Activated CD8-positive, alpha-beta memory T cell treated with anti-CD3 and anti-CD28 coated beads, Interleukin-2, amount 50 U/mL, for 24 hours (primary cell): ENCODE results near the gene RNASEL.
A peak's percentile ranks its signal among the peaks of the same experiment; 100 is the strongest.

ENCODE experiments used
- DNase-seq: peaks from one replicate; pipeline ENCODE4 v3.0.0-alpha.2; 2020; ENCODE audit errors: extremely low read depth

Gene RNASEL

DNA sequence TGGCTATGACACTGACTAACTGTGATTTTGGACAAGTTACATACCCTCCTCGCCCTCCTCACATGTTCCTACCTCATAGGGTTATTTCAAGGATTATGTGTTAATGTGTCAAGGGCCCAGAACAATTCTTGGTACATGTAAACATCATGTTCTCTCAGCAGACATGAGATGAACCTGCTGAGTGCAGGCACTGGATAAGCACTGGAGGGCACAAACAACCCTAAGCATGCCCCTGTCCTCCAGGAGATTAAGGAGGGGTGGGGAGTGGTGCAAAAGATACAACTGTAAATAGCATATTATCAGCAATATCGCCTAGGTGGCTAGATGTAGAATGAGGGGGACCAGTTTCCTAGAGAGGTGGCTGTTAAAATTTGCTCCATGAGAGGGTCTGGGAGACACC is 32.9 kb upstream of the RNASEL start:
- no peak for DNase-seq

DNA sequence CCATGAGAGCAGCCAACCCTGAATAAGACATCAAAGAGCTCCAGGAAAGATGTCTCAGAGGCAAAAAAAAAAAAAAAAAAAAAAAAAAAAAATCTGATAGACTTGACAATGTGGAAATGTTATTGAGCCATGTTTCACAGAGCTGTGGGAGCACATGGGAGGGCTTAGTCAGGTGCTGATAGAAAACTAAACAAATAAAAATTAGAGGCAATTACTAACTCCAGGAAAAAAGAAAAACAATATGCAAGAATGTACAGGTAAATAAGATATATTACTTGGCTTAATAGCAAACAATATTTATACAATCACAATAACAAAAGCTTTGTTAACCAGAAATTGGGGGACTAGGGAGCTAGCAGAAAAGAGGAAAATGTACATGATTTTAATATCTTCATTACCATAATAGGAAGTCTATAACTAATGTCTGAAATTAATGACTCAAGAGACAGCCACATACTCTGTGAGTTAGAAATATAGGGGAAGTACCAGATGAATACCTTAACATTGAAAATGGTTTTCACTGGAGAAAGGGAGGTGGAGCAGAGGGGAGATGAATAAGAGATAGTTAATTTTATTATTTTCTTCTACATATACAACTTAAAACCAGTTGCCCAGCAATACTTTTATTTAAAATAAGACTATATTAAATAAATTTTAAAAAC is 32.0 kb upstream of the RNASEL start:
- DNase-seq = no peak

DNA sequence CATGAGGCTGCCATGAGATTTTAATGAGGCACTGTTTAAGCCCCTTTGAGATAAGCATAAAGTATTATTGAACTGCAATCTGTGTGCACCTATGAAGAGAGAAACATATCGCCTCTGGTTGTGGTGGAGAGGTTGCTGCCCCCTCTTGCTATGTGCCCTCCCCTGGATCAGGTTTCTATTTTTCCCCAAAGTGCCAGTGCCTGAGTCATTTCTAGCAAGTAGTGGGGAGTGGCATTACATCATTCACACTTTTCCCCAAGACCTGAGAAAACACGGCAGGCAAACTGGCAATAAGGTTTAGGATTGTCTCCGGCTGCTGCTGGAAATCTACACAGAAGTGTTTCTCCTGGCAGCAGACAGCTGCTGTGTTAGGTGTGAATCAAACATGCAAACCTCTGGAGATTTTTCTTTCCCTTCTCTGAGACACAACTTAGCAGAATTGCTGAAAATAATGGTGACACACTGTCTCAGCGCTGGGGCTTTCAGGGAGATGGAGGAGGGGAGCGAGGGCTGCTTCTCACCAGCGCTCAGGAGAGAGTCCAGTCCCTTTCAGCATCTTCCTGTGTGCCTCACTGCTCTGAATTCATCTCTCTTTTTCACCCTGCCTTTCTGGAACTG is 28.8 kb upstream of the RNASEL start:
- no peak for DNase-seq

DNA sequence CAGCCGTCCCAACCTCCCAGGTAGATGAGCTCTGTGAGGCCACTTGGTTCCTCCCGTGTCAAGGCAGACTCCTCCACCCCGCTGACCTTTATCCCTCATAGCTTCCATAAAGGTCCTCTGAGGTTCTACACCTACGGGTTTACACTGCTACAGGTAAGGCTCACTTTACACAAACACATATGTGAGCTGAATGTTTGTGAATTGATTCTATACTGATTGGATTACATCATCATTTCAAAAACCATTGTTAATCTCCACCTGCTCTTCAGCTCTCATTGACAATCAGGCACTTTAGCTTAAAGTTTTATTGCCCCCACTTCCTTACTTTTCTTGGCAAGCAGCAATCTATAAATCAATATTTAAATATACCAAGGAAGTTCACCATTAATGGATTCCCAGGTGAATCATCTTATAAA is 28.0 kb upstream of the RNASEL start:
- DNase-seq = no peak

DNA sequence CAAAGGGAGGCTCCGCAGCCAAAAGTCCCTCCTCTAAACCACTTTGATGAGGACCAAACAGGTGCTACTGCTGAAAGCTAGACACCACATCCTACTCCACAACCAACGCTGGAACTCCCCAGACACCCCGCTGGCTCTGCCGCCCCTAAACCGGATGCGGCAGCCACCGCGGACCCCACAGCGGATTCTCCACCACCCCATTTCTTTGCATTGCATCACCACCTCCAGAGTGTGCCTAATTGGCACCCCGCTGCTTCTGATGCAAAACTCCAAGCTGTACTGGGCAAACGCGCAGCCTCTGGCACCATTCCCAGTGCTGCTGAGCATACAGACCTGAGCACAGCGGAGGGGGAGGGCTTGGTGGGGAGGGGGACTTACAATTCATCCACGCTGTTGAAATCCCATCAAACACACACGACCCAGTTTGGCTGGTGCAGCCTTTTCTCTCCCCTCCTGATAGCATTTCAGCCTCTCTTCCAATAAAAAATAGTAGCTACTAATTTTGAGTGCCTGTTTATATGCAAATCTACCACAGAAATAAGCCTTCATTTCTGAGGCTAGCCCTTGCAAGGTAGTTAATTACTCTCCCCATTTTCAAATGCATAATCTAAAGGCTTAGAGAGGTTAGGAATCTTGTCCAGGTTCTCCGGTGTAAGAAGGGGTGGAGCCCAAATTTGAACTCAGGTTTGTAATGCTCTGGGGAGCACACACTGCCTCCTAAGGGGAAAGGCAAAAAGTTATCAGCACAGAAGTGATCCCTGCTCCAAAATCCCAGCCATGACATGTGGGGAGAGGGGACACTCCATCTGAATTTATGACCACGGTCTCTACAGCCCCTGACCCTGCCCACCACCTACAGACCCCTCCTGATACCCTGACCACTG is 27.3 kb upstream of the RNASEL start:
- peak; percentile 66 for DNase-seq

DNA sequence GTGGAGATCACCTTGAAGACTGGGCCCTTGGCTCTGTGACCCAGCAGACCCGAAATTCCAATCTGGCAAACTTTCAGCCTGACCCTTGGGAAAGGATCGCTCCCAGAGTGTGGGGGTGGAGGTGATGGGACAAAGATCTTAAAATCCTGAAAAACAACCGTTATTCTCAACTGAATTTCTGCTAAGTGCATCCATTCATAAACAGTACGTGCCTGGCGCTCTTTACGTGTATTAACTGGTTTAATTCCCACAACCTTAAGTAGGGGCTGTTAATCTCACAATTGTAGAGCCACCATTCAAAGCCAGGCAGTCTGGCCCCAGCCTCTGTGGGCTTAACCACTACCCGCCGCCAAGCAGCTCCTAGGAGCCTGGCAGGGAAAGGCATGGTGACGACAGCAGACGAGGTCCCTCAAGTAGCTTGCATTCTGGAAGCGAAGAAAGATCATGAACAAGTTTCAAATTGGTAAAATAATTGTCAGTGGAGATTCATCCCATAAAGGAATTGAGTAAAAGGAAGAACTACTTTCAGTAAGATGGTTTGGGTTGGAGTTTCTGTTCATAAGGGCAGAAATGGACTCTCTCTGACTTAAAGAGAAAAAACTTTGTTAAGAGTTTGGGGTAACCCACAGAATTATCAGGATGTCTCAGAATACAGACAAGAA is 26.5 kb upstream of the RNASEL start:
- no peak for DNase-seq

DNA sequence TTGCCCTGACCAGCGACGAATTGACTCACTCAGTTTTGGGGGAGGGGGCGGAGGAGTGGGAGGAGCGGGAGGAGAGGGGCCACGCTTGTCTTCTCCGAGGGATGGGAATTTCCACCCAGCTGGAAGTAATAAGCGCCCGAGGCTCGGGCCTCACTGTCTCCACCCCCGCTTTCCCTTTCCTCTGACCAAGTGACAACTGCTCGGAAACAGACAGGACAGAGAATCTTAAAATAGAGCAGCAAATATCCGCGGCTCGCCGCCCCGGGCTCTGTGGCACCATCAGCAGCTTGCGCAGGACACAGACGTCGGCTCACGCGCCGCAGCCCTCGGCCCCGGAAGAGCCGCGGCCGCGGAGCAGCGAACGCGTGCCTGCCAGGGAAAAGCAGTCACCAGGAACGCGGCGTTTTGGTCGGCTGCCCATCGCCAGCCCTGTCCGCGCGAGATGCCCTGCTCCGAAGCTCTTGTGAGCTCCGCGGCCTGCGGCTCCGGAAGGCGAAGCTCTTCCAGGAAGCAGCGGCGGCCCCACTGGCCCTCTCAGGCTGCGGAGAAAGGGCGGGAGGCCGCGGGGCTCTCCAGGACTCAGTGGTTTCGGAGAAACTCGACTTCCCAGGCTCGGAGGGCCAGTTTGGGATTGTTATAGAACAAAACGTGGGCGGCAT is 25.9 kb upstream of the RNASEL start:
- no peak for DNase-seq

DNA sequence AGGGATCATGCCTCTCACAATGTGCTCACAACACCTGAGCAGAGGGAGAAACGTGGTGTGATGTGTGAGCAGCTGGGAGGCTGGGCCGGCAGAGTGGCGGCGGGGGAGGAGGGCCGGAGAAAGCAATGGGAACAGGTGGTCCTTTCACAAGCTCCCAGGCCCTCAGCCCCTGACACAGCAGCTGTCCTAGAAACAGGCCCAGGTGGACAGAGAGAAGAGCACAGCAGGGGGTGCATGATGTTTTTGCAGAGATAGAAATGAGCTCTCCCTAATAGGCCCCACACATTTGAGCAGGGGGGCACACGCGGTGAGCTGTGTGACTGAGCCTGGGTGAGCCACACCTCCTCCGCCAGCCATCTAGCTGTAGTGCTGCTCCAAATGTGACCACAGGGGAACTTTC is 22.7 kb upstream of the RNASEL start:
- no peak for DNase-seq

DNA sequence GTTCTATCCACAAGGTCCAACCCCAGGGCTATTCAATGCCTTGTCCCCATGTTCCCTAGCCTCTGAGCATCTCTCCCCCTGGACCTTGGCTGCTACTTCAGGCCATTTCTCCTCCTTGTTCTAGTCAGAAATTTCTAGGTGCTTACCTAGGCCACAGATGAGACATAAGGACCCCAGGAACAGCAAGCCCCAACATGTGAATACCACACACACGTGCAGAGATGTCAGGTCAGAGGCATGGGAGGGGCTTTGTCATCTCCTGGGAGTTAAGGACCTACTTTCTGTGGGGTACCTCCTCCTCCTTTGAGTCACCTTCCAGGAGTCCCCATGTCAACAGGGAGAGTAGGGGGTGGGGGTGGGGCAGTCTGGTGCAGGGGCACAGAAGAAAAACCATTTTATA is 22.3 kb upstream of the RNASEL start:
- DNase-seq = no peak

DNA sequence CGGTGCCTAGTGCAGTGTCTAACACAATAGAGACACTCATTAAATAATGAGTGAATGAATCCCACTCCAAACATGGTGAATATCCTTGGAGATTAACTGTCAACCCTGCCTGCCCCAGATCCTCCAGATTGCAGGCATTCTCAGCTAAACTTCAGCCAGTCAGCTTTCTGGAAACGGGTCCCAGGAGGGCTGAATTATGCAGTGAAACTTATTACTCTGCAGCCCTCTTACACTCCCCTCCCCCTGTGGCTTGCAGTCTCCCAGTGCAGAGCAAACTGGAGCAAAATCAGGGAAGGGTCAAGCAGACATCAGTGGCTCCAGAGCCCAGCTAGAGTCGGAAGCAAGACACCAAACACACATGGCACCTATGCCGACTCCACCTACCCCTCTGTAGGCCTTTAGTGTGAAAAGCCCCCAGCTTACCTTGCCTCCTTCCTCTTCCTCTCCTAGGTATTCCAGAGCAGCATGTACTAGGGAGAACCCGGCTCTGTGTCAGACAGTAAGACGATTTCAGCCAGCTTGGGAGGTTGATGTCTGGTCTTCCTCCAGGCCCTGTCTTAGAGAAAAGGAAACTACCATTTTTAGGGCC is 21.6 kb upstream of the RNASEL start:
- DNase-seq = no peak

DNA sequence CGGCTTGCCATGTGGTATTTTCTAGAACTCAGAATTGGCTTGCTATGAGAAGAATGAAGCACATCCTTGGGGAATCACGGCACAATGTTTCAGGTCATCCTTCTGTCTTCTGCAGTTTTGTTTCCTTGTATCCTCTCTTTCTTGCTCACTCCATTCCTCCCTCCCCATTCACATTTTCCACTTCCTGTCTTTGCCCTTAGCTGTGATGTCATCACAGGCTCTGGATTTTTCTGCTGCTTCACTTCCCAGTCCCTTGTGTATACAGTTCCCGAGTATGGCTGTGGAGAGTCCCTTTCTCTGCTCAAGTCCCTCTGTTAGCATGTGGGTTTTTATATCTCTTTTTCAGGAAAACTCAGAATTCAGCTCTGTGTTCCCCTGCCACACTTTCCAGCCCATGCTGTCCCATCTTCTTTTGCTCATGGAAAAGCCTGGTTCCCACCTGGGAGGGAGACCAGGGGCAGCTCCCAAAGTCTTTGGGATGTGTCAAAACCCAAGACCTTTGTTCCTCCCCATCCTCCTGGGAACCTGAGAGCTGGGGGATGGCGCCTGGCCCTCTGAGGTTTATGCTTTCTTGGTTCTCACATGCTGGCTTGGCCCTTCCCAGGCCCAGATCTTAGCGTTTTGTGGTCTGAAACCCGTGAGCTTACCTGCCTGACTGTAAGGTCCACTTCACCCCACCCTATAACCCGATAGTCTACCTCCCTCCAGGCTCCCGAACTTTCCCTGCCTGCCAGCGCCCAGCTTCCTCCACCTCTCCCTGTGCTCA is 20.0 kb upstream of the RNASEL start:
- DNase-seq = no peak

DNA sequence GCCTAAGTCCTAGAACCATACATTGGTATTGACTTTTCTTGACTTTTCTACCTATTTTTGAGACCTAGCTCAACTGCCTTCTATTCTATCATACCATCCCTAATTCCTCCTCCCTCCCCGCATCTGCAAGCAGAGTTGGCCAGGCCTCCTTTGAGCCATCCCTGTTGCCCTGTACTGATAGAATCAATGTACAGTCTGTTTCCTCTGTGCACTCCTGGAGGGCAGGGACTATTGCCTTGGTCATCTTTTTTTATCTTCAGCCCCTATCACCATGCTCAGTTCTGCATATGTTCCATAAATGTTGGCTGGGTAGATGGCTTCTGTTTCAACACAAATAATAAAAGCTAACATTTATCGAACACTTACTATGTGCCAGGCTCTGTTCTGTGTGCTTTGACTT is 19.2 kb upstream of the RNASEL start:
- no peak for DNase-seq

GRCh38 chr1:182607566-182607965 is 18.5 kb upstream of the RNASEL start:
- no peak for DNase-seq

- peak; percentile 84 for DNase-seq
Measured at GRCh38 chr1:182604175-182605164, 15.4 kb upstream of the RNASEL start, which contains the start of gene RGS16. RGS16 (minus strand) TSS chr1:182604389; CDS start chr1:182604259, 130 bp downstream.

DNA sequence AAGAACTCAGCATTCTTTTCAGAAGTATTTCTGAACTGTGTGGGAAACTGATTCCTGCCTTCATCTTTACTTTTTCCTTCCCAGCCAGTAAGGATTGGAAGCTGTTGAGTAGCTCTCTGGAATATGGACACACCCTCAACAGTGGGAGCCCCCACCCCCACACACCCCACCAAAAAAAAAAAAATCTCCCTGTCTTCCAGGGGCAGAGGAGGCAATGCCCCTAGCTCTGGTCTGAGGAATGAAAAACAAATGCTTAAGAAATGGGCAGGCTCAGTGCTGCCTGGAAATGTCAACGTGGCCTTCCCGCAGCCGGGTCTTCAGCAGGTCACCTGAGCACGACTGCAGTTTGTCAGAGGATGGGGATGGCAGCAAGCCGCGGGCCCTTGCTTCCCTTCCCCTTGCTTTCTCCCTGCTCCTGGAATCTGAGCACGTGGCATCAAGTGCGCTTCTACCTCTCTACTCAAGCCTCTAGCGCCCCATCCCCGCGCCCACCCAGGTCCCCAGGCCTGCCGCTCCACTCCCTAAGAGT is 14.7 kb upstream of the RNASEL start:
- DNase-seq = no peak

DNA sequence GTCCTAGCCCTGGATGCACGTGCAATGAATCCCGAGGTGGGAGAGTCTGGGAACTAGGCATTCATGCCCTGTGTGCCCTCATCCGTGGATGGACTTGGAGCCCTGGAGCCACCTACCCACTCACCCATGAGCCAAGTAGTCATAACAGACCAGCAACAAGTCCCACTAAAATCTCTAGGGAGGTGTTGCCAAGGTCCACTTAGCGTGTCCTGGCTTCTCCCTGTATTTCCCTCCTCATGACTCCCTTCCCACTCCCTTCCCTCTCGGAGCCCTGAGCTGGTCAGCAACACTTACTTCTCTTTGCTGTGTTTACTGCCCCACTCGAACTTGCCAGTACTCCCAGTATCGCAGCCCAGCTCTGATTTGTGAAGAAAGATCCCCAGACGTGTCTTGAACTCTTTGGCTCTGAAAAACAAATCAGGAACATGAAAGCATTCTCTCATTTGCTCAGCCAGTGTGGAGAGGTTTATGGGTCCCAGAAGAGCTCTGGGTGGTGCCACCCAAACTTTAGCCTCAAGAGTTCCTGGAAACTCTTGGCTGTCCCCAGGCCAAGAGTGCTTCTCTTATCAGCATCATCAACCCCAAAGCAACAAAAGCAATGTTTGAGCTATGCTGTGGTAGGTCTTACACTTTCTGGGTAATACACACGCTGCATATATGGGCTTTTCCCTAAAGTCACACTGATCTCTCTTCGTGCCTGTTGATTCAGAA is 14.0 kb upstream of the RNASEL start:
- DNase-seq = no peak

DNA sequence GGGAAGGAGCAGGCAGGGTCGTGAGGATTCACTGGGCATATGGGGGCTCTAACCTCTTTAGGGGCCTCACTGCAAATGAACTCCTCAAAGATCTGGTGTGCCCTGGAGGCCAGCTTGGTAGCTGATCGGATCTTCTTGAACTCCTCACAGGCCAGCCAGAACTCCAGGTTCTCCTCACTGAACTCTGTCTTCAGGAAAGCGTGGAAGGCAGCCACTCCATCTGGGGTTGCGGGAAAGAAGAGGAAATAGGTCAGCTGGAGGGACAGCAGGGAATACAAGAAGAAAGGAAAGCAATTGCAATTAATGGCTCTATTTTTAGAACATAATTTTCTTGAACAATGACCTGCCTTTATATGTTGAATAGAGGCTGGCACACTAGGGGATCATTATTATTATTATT is 12.9 kb upstream of the RNASEL start:
- DNase-seq = no peak

DNA sequence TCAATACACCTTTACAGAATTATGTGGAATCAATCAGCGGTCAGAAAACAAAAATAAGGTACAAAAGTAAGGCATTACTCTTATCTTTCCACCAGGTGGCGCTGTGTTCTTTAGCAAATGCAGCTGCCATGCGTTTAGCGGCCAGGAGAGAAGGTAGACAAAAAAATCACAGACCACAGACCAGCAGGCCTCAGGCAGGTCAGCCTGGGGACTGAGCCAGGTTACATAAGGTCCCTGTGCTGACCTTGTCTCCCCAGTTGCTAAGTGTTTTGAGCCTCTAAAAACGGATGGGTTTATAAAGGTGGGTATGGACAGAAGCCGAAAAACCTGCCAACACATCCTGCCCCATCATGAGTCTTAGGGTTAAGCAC is 12.3 kb upstream of the RNASEL start:
- no peak for DNase-seq
